GM21786 (cell line): ENCODE results near the gene ARHGEF6.

ENCODE experiments used
- ATAC-seq: cut with Tn5 transposase; IDR thresholded peaks from one replicate; pipeline ENCODE4 v1.9.1; 2021; ENCODE audit not compliant: unreplicated experiment

The ARHGEF6 gene

GRCh38 chrX:136697156-136697555, 83.6 kb downstream of the ARHGEF6 start:
- no peak for ATAC-seq

GRCh38 chrX:136694431-136695087, 86.2 kb downstream of the ARHGEF6 start:
- peak; percentile 75 for ATAC-seq

GRCh38 chrX:136692271-136692670, 88.5 kb downstream of the ARHGEF6 start:
- ATAC-seq, result no peak

- peak; percentile 30 for ATAC-seq
Measured at GRCh38 chrX:136691028-136691809, 89.5 kb downstream of the ARHGEF6 start.

GRCh38 chrX:136689436-136689835, 91.3 kb downstream of the ARHGEF6 start:
- ATAC-seq, result peak; percentile 38

- ATAC-seq, result no peak
Measured at GRCh38 chrX:136687457-136687856, 93.3 kb downstream of the ARHGEF6 start.

GRCh38 chrX:136684120-136684519, 96.6 kb downstream of the ARHGEF6 start:
- no peak for ATAC-seq

- no peak for ATAC-seq
Measured at GRCh38 chrX:136679531-136679930, 101.2 kb downstream of the ARHGEF6 start.

GRCh38 chrX:136674270-136674985, 106.3 kb downstream of the ARHGEF6 start:
- peak; percentile 32 for ATAC-seq

GRCh38 chrX:136671006-136671610, 109.6 kb downstream of the ARHGEF6 start:
- peak; percentile 35 for ATAC-seq

GRCh38 chrX:136667446-136668168, 113.1 kb downstream of the ARHGEF6 start:
- ATAC-seq, result no peak

GRCh38 chrX:136666088-136666487, 114.6 kb downstream of the ARHGEF6 start:
- ATAC-seq, result peak; percentile 45

- ATAC-seq, result peak; percentile 77
Measured at GRCh38 chrX:136665258-136665900, 115.4 kb downstream of the ARHGEF6 start.

- ATAC-seq, result no peak
Measured at GRCh38 chrX:136662976-136663375, 117.8 kb downstream of the ARHGEF6 start.

- ATAC-seq, result no peak
Measured at GRCh38 chrX:136662104-136662503, 118.6 kb downstream of the ARHGEF6 start.

- ATAC-seq, result no peak
Measured at GRCh38 chrX:136660896-136661295, 119.8 kb downstream of the ARHGEF6 start.

GRCh38 chrX:136659174-136659573, 121.6 kb downstream of the ARHGEF6 start:
- ATAC-seq, result no peak

GRCh38 chrX:136658151-136658550, 122.6 kb downstream of the ARHGEF6 start:
- no peak for ATAC-seq

GRCh38 chrX:136656361-136656964, 124.3 kb downstream of the ARHGEF6 start:
- ATAC-seq, result no peak
